ENCODE data around the gene SEC16A.

SEC16A gene

GRCh38 chr9:136403915-136404800, 78.7 kb downstream of the SEC16A start:
- FAIRE-seq (peak; percentile 89), DNase-seq (ENCODE audit: insufficient read length, low spot score) (no peak)

GRCh38 chr9:136403538-136403914, 79.3 kb downstream of the SEC16A start:
- DNase-seq (ENCODE audit: insufficient read length, low spot score): peak; percentile 56

GRCh38 chr9:136402067-136402466, 80.8 kb downstream of the SEC16A start:
- no peak for DNase-seq (ENCODE audit: insufficient read length, low spot score)

More at GRCh38 chr9:136403538-136403914, 79.3 kb downstream of the SEC16A start:
- FAIRE-seq: peak; percentile 88

GRCh38 chr9:136401173-136401922, 81.5 kb downstream of the SEC16A start:
- DNase-seq (ENCODE audit: insufficient read length, low spot score): no peak
- FAIRE-seq: no peak

More at GRCh38 chr9:136402067-136402466, 80.8 kb downstream of the SEC16A start:
- FAIRE-seq: no peak

GRCh38 chr9:136400038-136400834, 82.6 kb downstream of the SEC16A start, which contains the start of gene SNAPC4:
SNAPC4 (minus strand) TSS chr9:136400170; CDS start chr9:136398428, 1,742 bp downstream.
- peak; percentile 95 for FAIRE-seq
- peak; percentile 98 for DNase-seq (ENCODE audit: insufficient read length, low spot score)

GRCh38 chr9:136399176-136400037, 83.4 kb downstream of the SEC16A start:
- DNase-seq (ENCODE audit: insufficient read length, low spot score) (no peak), FAIRE-seq (no peak)

GRCh38 chr9:136398286-136398685, 84.6 kb downstream of the SEC16A start:
- FAIRE-seq: no peak
- no peak for DNase-seq (ENCODE audit: insufficient read length, low spot score)

GRCh38 chr9:136397643-136398042, 85.2 kb downstream of the SEC16A start:
- DNase-seq (ENCODE audit: insufficient read length, low spot score) (no peak), FAIRE-seq (no peak)

- DNase-seq (ENCODE audit: insufficient read length, low spot score): no peak
- no peak for FAIRE-seq
Observed at GRCh38 chr9:136396219-136396515, 86.7 kb downstream of the SEC16A start.

- DNase-seq (ENCODE audit: insufficient read length, low spot score): no peak
- FAIRE-seq: no peak
Observed at GRCh38 chr9:136395345-136396218, 87.3 kb downstream of the SEC16A start.

GRCh38 chr9:136395020-136395340, 87.9 kb downstream of the SEC16A start:
- no peak for FAIRE-seq
- DNase-seq (ENCODE audit: insufficient read length, low spot score): no peak

- no peak for DNase-seq (ENCODE audit: insufficient read length, low spot score)
- FAIRE-seq: no peak
Observed at GRCh38 chr9:136394312-136395019, 88.4 kb downstream of the SEC16A start.

GRCh38 chr9:136393531-136393930, 89.3 kb downstream of the SEC16A start:
- DNase-seq (ENCODE audit: insufficient read length, low spot score): no peak
- no peak for FAIRE-seq

- FAIRE-seq: no peak
- DNase-seq (ENCODE audit: insufficient read length, low spot score): no peak
Observed at GRCh38 chr9:136392538-136393449, 90.0 kb downstream of the SEC16A start.

- no peak for FAIRE-seq
- DNase-seq (ENCODE audit: insufficient read length, low spot score): no peak
Observed at GRCh38 chr9:136391737-136392537, 90.9 kb downstream of the SEC16A start.

Measured in GM19239 (cell line).